ENCODE measurements around the gene CACNB2. TPM values are rescaled to one million over a fixed set of nuclear protein-coding genes. Genes with fewer than 3 reads are reported as not detected.

CACNB2 gene
- total RNA-seq, 1 donor from 2014 or later = 0.13 TPM

DNA sequence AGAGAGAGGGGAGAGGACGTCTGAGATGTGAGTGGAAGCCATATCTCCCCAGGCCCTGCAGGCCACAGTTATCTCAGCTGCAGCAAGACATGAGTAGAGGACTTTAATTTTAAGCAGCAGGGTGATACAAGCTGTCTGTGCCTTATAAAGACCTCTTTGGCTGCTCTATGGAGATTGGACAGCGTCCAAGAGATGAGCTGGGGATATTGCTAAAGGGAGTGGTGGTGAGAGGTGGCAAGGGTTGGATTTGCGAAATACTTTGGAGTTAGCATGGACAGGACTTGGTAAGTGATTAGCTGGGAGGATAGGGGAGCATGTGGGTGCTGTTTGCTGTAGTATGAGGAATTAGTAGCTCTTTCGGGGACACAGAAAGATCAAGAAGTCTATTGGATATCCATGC lies 191.8 kb downstream of the CACNB2 start:
- no peaks in the 10 kb centered on the region for H3K36me3 Mint-ChIP-seq (ENCODE audit: low read depth)
- no peak overlapping the region for H3K27ac Mint-ChIP-seq

DNA sequence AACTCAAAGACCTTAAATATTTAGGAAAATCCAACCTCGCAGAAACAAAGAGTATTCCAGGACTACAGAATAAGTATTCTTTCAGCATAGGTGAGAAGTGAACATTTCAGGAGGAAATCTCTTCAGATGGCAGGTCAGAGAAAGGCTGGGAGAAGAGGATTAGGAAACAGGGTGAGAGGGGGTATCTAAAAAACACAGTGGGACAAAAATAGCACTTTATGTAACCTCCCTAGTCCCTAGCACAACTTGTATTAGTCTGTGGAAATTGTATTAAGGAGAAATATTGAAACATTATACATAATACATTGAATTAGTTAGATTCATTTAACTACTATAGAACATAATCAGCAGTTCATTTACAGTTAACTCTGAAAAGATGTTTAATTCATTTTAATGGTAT lies 192.3 kb downstream of the CACNB2 start:
- Mint-ChIP-seq H3K9me3 (no peaks in the 10 kb centered on the region), H3K4me1 (ENCODE audit: low read depth) (no peaks in the 10 kb centered on the region), H3K27ac (no peak overlapping the region), H3K36me3 (ENCODE audit: low read depth) (no peaks in the 10 kb centered on the region), H3K4me3 (no peak overlapping the region), H3K27me3 (ENCODE audit: insufficient read depth) (no peaks in the 10 kb centered on the region)
- intact Hi-C loops (cut with micrococcal nuclease) = no loop called here
- DNase-seq (ENCODE audit: low spot score) = no peak

More for the DNA sequence above, 191.8 kb downstream of the CACNB2 start:
- Mint-ChIP-seq H3K4me3 (no peak overlapping the region), H3K27me3 (ENCODE audit: insufficient read depth) (no peaks in the 10 kb centered on the region), H3K4me1 (ENCODE audit: low read depth) (no peaks in the 10 kb centered on the region), H3K9me3 (no peaks in the 10 kb centered on the region)
- DNase-seq (ENCODE audit: low spot score) = no peak
- intact Hi-C loops (cut with micrococcal nuclease) = no loop called here

- Mint-ChIP-seq H3K4me1 (ENCODE audit: low read depth) (no peaks in the 10 kb centered on the region), H3K9me3 (no peaks in the 10 kb centered on the region), H3K27ac (no peak overlapping the region), H3K36me3 (ENCODE audit: low read depth) (no peaks in the 10 kb centered on the region), H3K27me3 (ENCODE audit: insufficient read depth) (no peaks in the 10 kb centered on the region), H3K4me3 (no peak overlapping the region)
- intact Hi-C loops (cut with micrococcal nuclease) = no loop called here
- DNase-seq (ENCODE audit: low spot score) = no peak
These were observed 193.4 kb downstream of the CACNB2 start for GRCh38 chr10:18333621-18334020.

GRCh38 chr10:18334116-18334867 lies 194.1 kb downstream of the CACNB2 start:
- Mint-ChIP-seq H3K27ac (no peak overlapping the region), H3K36me3 (ENCODE audit: low read depth) (no peaks in the 10 kb centered on the region), H3K4me3 (no peak overlapping the region), H3K27me3 (ENCODE audit: insufficient read depth) (no peaks in the 10 kb centered on the region), H3K9me3 (no peaks in the 10 kb centered on the region), H3K4me1 (ENCODE audit: low read depth) (no peaks in the 10 kb centered on the region)
- no peak for DNase-seq (ENCODE audit: low spot score)
- intact Hi-C loops (cut with micrococcal nuclease) = no loop called here

- intact Hi-C loops (cut with micrococcal nuclease) = no loop called here
These were observed 200.3 kb downstream of the CACNB2 start for GRCh38 chr10:18340496-18341051.

DNA sequence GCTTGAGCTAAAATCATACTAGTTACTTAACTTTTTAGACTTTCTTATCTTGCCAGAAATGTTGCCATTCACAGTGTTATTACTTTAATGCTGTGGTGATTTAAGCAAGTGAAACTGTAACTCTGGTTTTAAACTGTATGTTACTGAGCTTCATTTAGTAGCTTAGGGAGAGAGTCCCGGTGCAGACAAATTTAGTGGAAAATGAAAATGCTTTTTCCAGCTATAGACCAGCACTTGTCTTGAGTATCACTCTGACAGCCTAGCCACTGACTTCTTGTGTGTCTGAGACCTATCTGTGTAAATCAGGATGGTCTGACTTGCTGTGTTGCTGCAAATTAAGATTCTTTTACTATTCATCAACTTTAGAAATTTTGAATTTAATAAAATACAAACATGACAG lies 200.8 kb downstream of the CACNB2 start:
- no peaks in the 10 kb centered on the region for H3K9me3 Mint-ChIP-seq
- H3K36me3 Mint-ChIP-seq (ENCODE audit: low read depth) = no peaks in the 10 kb centered on the region
- H3K4me1 Mint-ChIP-seq (ENCODE audit: low read depth) = no peaks in the 10 kb centered on the region
- no peak overlapping the region for H3K4me3 Mint-ChIP-seq
- H3K27me3 Mint-ChIP-seq (ENCODE audit: insufficient read depth) = no peaks in the 10 kb centered on the region
- no peak overlapping the region for H3K27ac Mint-ChIP-seq
- intact Hi-C loops (cut with micrococcal nuclease) = no loop called here
- DNase-seq (ENCODE audit: low spot score) = no peak

More at GRCh38 chr10:18340496-18341051, 200.3 kb downstream of the CACNB2 start:
- Mint-ChIP-seq H3K27me3 (ENCODE audit: insufficient read depth) (no peaks in the 10 kb centered on the region), H3K4me3 (no peak overlapping the region), H3K9me3 (no peaks in the 10 kb centered on the region), H3K36me3 (ENCODE audit: low read depth) (no peaks in the 10 kb centered on the region), H3K27ac (no peak overlapping the region), H3K4me1 (ENCODE audit: low read depth) (no peaks in the 10 kb centered on the region)
- DNase-seq (ENCODE audit: low spot score) = no peak

DNA sequence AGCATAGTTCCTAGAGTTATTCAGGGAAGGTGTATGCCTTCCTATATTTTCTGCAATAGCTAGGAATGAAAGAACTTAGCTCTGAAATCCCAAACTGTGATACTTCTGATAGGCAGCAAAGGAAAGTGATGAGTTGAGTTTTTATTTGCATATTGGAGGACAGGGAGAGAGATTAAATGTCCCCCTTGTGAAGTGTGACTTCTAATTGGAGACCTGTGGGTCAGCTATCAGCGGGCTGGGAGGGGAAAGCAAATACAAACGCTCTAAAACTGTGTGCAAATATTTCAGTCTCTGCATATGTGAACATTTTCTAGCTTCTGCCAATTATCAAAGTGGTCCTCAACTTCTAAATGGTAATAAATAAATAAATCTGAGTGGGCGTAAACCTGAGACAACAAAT lies 203.3 kb downstream of the CACNB2 start:
- intact Hi-C loops (cut with micrococcal nuclease) = no loop called here
- no peaks in the 10 kb centered on the region for H3K4me1 Mint-ChIP-seq (ENCODE audit: low read depth)
- H3K27me3 Mint-ChIP-seq (ENCODE audit: insufficient read depth) = no peaks in the 10 kb centered on the region
- no peak for DNase-seq (ENCODE audit: low spot score)
- H3K4me3 Mint-ChIP-seq = no peak overlapping the region
- no peak overlapping the region for H3K27ac Mint-ChIP-seq
- no peaks in the 10 kb centered on the region for H3K9me3 Mint-ChIP-seq
- H3K36me3 Mint-ChIP-seq (ENCODE audit: low read depth) = no peaks in the 10 kb centered on the region

DNA sequence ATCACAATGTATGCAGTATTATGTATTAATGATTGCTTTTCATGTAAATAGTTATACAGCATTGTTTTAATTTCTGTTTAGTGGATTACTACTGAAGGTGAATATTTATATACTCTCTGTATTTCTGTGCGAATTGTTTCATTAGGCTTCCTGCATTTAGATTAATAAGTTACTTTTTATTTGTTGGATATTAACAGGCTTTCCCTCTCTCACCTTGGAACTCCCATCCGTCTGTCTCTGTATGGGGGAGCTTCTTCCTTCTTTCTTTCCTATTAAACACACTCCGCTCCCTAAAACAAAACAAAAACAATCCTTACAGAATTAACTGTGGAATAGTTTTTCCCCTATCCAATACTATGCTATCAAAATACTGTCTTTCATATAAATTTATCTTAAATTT lies 205.1 kb downstream of the CACNB2 start:
- intact Hi-C loops (cut with micrococcal nuclease) = no loop called here
- Mint-ChIP-seq H3K27ac (no peak overlapping the region), H3K27me3 (ENCODE audit: insufficient read depth) (no peaks in the 10 kb centered on the region), H3K4me1 (ENCODE audit: low read depth) (no peaks in the 10 kb centered on the region), H3K9me3 (no peaks in the 10 kb centered on the region), H3K4me3 (no peak overlapping the region), H3K36me3 (ENCODE audit: low read depth) (no peaks in the 10 kb centered on the region)
- no peak for DNase-seq (ENCODE audit: low spot score)

DNA sequence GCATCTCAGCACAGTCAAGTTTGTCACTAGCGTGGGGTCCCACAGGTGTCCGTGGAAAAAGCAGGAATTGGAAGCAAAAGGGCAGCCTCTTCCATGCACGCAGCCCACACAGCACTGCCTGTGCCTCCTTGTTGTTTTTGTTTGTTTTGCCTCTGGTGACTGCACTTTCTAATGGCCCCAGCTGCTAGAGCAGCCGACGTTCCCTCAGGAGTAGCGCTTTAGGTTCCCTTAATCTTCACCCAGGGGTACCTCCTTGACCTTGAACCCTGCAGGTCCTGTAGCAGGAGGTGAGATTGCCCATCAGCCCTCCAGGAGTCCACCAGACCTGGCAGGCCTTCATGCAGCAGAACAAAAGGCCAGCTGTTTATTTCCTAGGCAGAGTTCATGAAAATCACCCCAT lies 210.1 kb downstream of the CACNB2 start:
- H3K9me3 Mint-ChIP-seq = no peaks in the 10 kb centered on the region
- no peaks in the 10 kb centered on the region for H3K27me3 Mint-ChIP-seq (ENCODE audit: insufficient read depth)
- H3K4me3 Mint-ChIP-seq = no peak overlapping the region
- intact Hi-C loops (cut with micrococcal nuclease) = no loop called here
- no peak overlapping the region for H3K27ac Mint-ChIP-seq
- H3K36me3 Mint-ChIP-seq (ENCODE audit: low read depth) = no peaks in the 10 kb centered on the region
- DNase-seq (ENCODE audit: low spot score) = no peak
- no peaks in the 10 kb centered on the region for H3K4me1 Mint-ChIP-seq (ENCODE audit: low read depth)

DNA sequence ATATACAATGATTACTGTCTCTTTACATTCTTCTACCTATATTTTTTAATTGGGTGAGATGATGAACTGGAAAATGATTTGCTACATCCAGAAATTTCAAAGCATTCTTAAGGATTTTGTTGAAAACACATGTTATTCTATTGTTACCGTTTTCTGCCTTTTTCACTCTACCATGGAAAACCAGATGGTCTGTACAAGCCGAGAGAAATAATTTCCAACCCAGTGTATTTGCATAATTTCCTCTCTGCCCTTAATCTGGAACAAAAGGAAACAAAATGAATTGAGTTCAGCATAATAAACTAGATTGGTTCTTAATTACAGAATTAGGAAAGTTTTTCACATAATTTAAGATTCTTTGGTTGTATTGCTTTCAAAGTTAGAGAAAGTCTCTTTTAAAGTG lies 211.2 kb downstream of the CACNB2 start:
- H3K27ac Mint-ChIP-seq = no peak overlapping the region
- H3K4me3 Mint-ChIP-seq = no peak overlapping the region
- H3K36me3 Mint-ChIP-seq (ENCODE audit: low read depth) = no peaks in the 10 kb centered on the region
- intact Hi-C loops (cut with micrococcal nuclease) = no loop called here
- H3K4me1 Mint-ChIP-seq (ENCODE audit: low read depth) = no peaks in the 10 kb centered on the region
- H3K27me3 Mint-ChIP-seq (ENCODE audit: insufficient read depth) = no peaks in the 10 kb centered on the region
- no peak for DNase-seq (ENCODE audit: low spot score)
- no peaks in the 10 kb centered on the region for H3K9me3 Mint-ChIP-seq

- Mint-ChIP-seq H3K36me3 (ENCODE audit: low read depth) (no peaks in the 10 kb centered on the region), H3K4me3 (no peak overlapping the region), H3K27me3 (ENCODE audit: insufficient read depth) (no peaks in the 10 kb centered on the region), H3K9me3 (no peaks in the 10 kb centered on the region), H3K4me1 (ENCODE audit: low read depth) (no peaks in the 10 kb centered on the region), H3K27ac (no peak overlapping the region)
- DNase-seq (ENCODE audit: low spot score) = no peak
- intact Hi-C loops (cut with micrococcal nuclease) = no loop called here
These were observed 212.0 kb downstream of the CACNB2 start for GRCh38 chr10:18352175-18352574.

DNA sequence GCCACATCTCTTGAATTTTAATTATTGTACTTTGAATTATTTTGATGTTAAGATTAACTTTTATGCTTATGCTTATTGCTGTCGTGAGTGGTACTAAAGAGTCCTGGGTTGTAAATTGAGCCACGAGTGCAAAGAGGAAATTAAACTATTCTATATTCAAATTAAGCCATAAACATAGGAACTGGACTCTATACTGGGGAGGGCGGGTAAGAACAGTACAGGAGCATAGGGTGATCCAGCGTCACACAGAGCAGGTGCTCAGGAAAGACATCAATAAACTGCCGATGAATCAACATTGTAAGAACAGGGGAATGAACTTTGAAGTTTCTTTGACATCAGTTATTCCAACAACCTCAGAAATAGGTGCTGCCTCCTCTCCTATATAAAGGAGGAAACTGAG lies 219.6 kb downstream of the CACNB2 start:
- no peak for DNase-seq (ENCODE audit: low spot score)
- intact Hi-C loops (cut with micrococcal nuclease) = no loop called here
- no peak overlapping the region for H3K4me3 Mint-ChIP-seq
- H3K36me3 Mint-ChIP-seq (ENCODE audit: low read depth) = no peaks in the 10 kb centered on the region
- H3K27ac Mint-ChIP-seq = no peak overlapping the region
- H3K4me1 Mint-ChIP-seq (ENCODE audit: low read depth) = no peaks in the 10 kb centered on the region
- no peaks in the 10 kb centered on the region for H3K27me3 Mint-ChIP-seq (ENCODE audit: insufficient read depth)
- no peaks in the 10 kb centered on the region for H3K9me3 Mint-ChIP-seq

DNA sequence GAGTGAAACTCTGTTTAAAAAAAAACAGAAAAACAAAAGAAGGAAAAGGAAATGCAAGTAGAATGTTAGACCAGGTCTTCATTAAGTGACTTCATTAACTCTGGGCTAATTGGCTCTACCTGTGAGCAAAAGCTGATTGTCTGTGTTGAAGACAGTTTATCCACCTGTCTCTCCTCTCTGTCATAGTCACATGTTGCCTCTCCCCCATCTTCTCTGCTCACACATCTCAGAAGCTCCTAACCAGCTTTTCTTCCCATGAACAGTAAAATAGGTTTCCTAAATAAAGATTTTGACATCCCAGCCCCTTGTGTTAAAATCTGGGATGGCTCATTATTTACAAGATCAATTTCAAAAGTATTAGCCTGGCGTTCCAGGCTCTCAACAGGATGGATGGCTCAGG lies 222.7 kb downstream of the CACNB2 start:
- no peak for DNase-seq (ENCODE audit: low spot score)
- intact Hi-C loops (cut with micrococcal nuclease) = no loop called here
- no peaks in the 10 kb centered on the region for H3K27me3 Mint-ChIP-seq (ENCODE audit: insufficient read depth)
- no peak overlapping the region for H3K27ac Mint-ChIP-seq
- no peaks in the 10 kb centered on the region for H3K9me3 Mint-ChIP-seq
- no peak overlapping the region for H3K4me3 Mint-ChIP-seq
- no peaks in the 10 kb centered on the region for H3K36me3 Mint-ChIP-seq (ENCODE audit: low read depth)
- H3K4me1 Mint-ChIP-seq (ENCODE audit: low read depth) = no peaks in the 10 kb centered on the region
